ENCODE measurements around the gene ZBTB26.
"Not testable (repeated sequence)": the region's sequence is repeated elsewhere in the genome, so short reads cannot be mapped to it uniquely, and the experiment has no call there.

The ZBTB26 gene

GRCh38 chr9:122923947-122924346 lies 7.4 kb downstream of the ZBTB26 start:
- no peak for DNase-seq

DNA sequence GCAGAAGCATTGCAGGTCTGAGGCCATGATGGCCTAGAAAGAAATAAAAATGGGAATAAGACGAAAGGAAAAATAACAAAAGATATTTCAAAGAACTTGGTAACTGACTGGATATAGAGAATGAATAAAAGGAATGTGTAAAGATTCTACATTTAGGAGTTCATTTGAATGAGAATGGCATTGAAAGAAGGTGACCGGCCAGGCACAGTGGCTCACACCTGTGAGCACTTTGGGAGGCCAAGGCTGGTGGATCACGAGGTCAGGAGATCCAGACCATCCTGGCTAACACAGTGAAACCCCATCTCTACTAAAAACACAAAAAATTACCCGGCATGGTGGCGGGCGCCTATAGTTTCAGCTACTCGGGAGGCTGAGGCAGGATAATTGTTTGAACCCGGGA lies 8.6 kb downstream of the ZBTB26 start:
- no peak for DNase-seq

- no peak for DNase-seq
Measured at GRCh38 chr9:122918310-122918709, 13.0 kb downstream of the ZBTB26 start.

- DNase-seq = peak; percentile 59
Measured at GRCh38 chr9:122912964-122913673, 18.2 kb downstream of the ZBTB26 start, which contains the start of gene ZBTB6. TSS of gene ZBTB6 (minus strand) at chr9:122913323. CDS start at chr9:122912072, 1,251 bp downstream.

DNA sequence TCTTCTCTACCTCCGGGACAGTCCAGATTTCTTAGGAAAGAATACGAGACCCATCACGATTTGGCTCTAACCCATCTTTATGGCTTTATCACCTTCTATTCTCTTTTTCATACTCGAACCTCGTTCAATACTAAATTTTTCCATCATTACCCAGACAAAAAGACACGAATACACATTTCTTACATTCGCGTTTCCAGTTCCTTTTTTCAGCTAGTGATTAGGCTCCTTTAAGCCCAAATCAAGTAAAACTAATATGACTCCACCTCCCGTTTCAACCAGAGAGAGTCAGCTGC lies 18.7 kb downstream of the ZBTB26 start:
- no peak for DNase-seq

DNA sequence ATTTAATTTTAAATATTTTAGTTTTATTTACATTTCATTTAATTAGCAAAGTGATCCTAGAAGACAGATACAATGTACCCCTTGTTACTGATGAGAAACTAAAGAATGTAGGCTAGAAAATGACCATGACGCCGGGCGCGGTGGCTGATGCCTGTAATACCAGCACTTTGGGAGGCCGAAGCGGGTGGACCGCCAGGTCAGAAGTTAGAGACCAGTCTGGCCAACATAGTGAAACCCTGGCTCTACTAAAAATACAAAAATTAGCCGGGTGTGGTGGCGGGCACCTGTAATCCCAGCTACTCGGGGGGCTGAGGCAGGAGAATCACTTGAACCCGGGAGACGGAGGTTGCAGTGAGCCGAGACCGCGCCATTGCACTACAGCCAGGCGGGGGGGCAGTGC lies 25.2 kb downstream of the ZBTB26 start:
- DNase-seq = not testable (repeated sequence)

GRCh38 chr9:122904823-122905710 lies 26.2 kb downstream of the ZBTB26 start, which contains the start of gene RC3H2:
TSS of gene RC3H2 (minus strand) at chr9:122905359. CDS start at chr9:122897509, 7,850 bp downstream.
- DNase-seq = peak; percentile 97

DNA sequence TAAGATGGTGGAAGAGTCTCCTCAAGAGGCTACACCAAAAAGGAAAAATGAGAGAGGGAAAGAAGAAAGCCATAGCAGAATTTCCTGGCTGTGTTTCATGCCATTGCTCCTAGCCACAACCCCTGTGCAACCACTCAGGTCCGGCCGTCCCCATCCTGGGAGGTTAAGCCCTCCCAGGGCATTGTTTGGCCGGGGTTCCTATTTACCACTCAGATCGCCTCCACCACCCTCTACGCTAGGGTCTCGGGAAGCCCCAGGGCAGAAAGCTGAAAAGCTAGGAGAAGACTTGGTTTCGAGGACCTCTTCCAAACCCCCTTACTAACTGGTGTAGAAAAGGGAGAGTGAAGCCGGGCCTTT lies 26.9 kb downstream of the ZBTB26 start:
- no peak for DNase-seq

DNA sequence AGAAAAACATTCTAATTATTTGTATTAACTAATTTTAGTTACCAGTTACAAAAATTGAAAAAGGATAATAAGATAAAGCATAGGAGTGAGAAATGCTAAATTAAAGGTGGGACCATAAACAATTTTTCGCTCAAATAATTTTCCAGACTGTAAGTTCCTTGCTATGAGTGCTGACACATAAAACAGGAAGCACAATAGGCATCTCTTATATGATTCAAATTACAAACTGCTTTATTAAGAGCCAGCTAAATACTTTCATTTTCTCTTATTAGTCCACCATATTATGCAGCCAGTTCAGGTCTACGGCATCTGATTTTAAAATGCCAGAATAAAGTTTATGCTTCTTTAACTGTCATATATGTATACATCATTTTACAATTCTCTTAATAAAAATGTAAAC lies 30.5 kb downstream of the ZBTB26 start:
- no peak for DNase-seq

GRCh38 chr9:122897969-122898368 lies 33.3 kb downstream of the ZBTB26 start:
- DNase-seq = no peak

DNA sequence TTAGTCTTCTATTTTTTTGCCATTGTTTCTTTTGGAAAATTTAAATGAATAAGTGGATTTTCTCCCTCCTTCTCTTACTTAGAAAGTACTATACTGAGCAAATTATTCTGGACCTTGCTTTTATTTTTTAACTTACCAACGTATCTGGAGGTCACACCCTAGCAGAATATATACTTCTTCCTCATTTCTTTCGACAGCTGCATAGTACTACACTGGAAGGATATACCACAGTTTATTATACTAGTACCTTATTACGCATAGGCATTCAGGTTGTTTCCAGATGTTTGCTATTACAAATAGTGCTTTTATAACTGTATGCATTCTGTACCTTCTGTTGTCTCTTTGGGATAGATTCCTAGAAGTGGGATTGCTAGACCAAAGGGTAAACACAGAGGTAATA lies 42.8 kb downstream of the ZBTB26 start:
- no peak for DNase-seq

GRCh38 chr9:122883125-122883524 lies 48.2 kb downstream of the ZBTB26 start:
- DNase-seq = no peak

DNA sequence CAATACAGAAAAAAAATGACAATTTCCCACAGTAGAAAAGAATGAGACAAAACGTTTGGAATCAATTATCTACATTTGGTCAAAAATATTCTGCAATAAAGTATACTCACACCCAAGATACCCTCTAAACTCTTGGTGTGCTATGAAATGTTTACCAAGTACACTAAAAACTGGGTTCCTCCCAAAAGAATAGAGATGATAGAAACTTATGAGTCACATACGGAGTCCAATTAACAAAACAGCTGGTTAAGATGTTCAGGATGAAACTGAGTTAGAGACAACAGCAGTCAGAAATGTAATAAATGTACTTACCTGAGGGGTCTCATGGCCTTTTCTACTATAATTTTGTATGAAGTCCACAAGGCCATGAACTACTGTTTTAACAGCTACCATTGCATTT lies 51.9 kb downstream of the ZBTB26 start:
- no peak for DNase-seq

GRCh38 chr9:122875523-122875922 lies 55.8 kb downstream of the ZBTB26 start:
- no peak for DNase-seq

DNA sequence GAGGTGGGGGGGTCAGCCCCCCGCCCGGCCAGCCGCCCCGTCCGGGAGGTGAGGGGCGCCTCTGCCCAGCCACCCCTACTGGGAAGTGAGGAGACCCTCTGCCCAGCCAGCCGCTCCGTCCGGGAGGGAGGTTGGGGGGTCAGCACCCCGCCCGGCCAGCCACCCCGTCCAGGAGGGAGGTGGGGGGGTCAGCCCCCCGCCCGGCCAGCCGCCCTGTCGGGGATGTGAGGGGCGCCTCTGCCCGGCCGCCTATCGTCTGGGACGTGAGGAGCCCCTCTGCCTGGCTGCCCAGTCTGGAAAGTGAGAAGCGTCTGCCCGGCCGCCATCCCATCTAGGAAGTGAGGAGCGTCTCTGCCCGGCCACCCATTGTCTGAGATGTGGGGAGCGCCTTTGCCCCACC lies 64.0 kb downstream of the ZBTB26 start:
- DNase-seq = not testable (repeated sequence)

DNA sequence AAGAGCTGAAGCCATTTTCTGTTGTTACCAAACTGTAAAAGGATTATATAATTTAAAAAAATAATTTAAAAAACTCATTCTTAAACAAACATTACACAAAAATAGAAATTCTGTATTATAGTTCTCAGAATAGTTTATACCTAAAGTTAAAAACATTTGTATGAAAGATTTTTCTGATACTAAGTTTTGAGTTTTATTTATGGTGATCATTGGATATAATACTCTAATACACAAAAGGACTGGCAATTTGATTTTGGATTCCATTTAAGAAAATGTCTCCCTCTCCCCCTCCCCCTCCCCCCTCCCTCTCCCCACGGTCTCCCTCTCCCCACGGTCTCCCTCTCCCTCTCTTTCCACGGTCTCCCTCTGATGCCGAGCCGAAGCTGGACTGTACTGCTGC lies 65.2 kb downstream of the ZBTB26 start:
- no peak for DNase-seq
